Measurements from ENCODE around the gene SLC28A1. TPM values are rescaled to one million over a fixed set of nuclear protein-coding genes. Genes with fewer than 3 reads are reported as not detected.

The SLC28A1 gene
- polyA plus RNA-seq, 1 of the 3 experiments (the other 2 are of a cell fraction): not detected

- DNase-seq: no peak
- H3K4me2 ChIP-seq: no peak overlapping the region
- H3K27me3 ChIP-seq (ENCODE audit: insufficient read depth): no peaks in the 10 kb centered on the region
- CTCF ChIA-PET: no interaction called here
- no peaks in the 10 kb centered on the region for H3K36me3 ChIP-seq (replicated peaks in 1 of 2; ENCODE audit: control insufficient read depth in 1 of 2, insufficient read depth in 2 of 2, low read length in 1 of 2)
- no peaks in the 10 kb centered on the region for H3K9me2 ChIP-seq
- no peaks in the 10 kb centered on the region for H4K20me1 ChIP-seq (ENCODE audit: insufficient read depth)
- H3K4me1 ChIP-seq (ENCODE audit: control insufficient read depth in 1 of 2, insufficient read depth in 2 of 2, low read depth in 1 of 2, low read length in 1 of 2): peaks cover 0 to 6% of the 10 kb centered on the region in 2 experiments; a peak in 1 of 4 replicates
- no peak overlapping the region; a peak in 1 of 4 replicates for H3K27ac ChIP-seq (ENCODE audit: low read depth in 2 of 2, low read length in 1 of 2)
- H3K9ac ChIP-seq: no peak overlapping the region
- POLR2A ChIA-PET: no interaction called here
- 69% methylated on average over 4 of the region's 4 CpGs for WGBS (ENCODE audit: low lambda C conversion rate)
- H3K79me2 ChIP-seq (ENCODE audit: insufficient read depth): no peaks in the 10 kb centered on the region
- no peak overlapping the region for H2AFZ ChIP-seq (ENCODE audit: low read depth)
- TF ChIP-seq PBX3 (IDR thresholded peaks at IDR 0.05) (no peak), TAF1 (IDR thresholded peaks at IDR 0.05; ENCODE audit: borderline replicate concordance, low read depth, low read length) (no peak), USF2 (IDR thresholded peaks at IDR 0.05; ENCODE audit: borderline replicate concordance, low read depth, low read length) (no peak), MEF2A (IDR thresholded peaks at IDR 0.05; ENCODE audit: borderline replicate concordance, low read depth) (no peak), CHD2 (IDR thresholded peaks at IDR 0.05; ENCODE audit: low read length, partially characterized antibody) (no peak), GATA2 (CRISPR knock-in tag; IDR thresholded peaks at IDR 0.05) (no peak), NRF1 (IDR thresholded peaks at IDR 0.05; ENCODE audit: low read depth, low read length) (no peak), GABPA (IDR thresholded peaks at IDR 0.05; ENCODE audit: low read depth) (no peak), TCF12 (IDR thresholded peaks at IDR 0.05) (no peak), IRF3 (IDR thresholded peaks at IDR 0.05; ENCODE audit: low read depth, low read length) (no peak), YY1 (IDR thresholded peaks at IDR 0.05; ENCODE audit: low read depth) (no peak)
- no peak overlapping the region for H3K4me3 ChIP-seq (ENCODE audit: low read depth in 2 of 2, low read length in 1 of 2)
- no peaks in the 10 kb centered on the region for H3F3A ChIP-seq (replicated peaks; ENCODE audit: insufficient read depth)
- no peaks in the 10 kb centered on the region for H3K9me3 ChIP-seq
Observed at GRCh38 chr15:84887938-84888337, 3.5 kb downstream of the SLC28A1 start.

GRCh38 chr15:84888639-84889038 is 4.2 kb downstream of the SLC28A1 start:
- no peaks in the 10 kb centered on the region for H3K79me2 ChIP-seq (ENCODE audit: insufficient read depth)
- no peaks in the 10 kb centered on the region for H4K20me1 ChIP-seq (ENCODE audit: insufficient read depth)
- 84% methylated on average over 17 of the region's 17 CpGs for WGBS (ENCODE audit: low lambda C conversion rate)
- no peaks in the 10 kb centered on the region for H3K9me2 ChIP-seq
- no peak for DNase-seq
- no peak overlapping the region for H3K4me3 ChIP-seq (ENCODE audit: low read depth in 2 of 2, low read length in 1 of 2)
- peaks cover 0 to 6% of the 10 kb centered on the region in 2 experiments; a peak in 1 of 4 replicates for H3K4me1 ChIP-seq (ENCODE audit: control insufficient read depth in 1 of 2, insufficient read depth in 2 of 2, low read depth in 1 of 2, low read length in 1 of 2)
- POLR2A ChIA-PET: no interaction called here
- H3K9ac ChIP-seq: no peak overlapping the region
- H3K36me3 ChIP-seq (replicated peaks in 1 of 2; ENCODE audit: control insufficient read depth in 1 of 2, insufficient read depth in 2 of 2, low read length in 1 of 2): no peaks in the 10 kb centered on the region
- no peak overlapping the region for H2AFZ ChIP-seq (ENCODE audit: low read depth)
- CTCF ChIA-PET: interaction anchor here (0.9 to 2.1 kb wide), 4 partner anchors 10 to 230 kb away, joined by 3 to 4 read pairs (median 4); no protein-coding TSS in a partner anchor
- H3K27me3 ChIP-seq (ENCODE audit: insufficient read depth): no peaks in the 10 kb centered on the region
- H3K4me2 ChIP-seq: no peak overlapping the region
- H3F3A ChIP-seq (replicated peaks; ENCODE audit: insufficient read depth): no peaks in the 10 kb centered on the region
- no peaks in the 10 kb centered on the region for H3K9me3 ChIP-seq
- H3K27ac ChIP-seq (ENCODE audit: low read depth in 2 of 2, low read length in 1 of 2): no peak overlapping the region
- TF ChIP-seq SMC3 (IDR thresholded peaks at IDR 0.05; ENCODE audit: low read depth, low read length): no peak
- TF ChIP-seq USF2 (IDR thresholded peaks at IDR 0.05; ENCODE audit: borderline replicate concordance, low read depth, low read length): no peak
- no peak for TF ChIP-seq CHD2 (IDR thresholded peaks at IDR 0.05; ENCODE audit: low read length, partially characterized antibody)
- TF ChIP-seq TCF12 (IDR thresholded peaks at IDR 0.05): no peak
- TF ChIP-seq FOXJ3 (CRISPR knock-in tag; IDR thresholded peaks at IDR 0.05): no peak
- TF ChIP-seq FOSL2 (IDR thresholded peaks at IDR 0.05; ENCODE audit: borderline replicate concordance, low read depth): no peak
- no peak for TF ChIP-seq USF1 (IDR thresholded peaks at IDR 0.05; ENCODE audit: borderline replicate concordance, low read depth)
- no peak for TF ChIP-seq RXRA (IDR thresholded peaks at IDR 0.05; ENCODE audit: borderline replicate concordance, low read depth)
- TF ChIP-seq YY1 (IDR thresholded peaks at IDR 0.05; ENCODE audit: low read depth): no peak
- no peak for TF ChIP-seq NRF1 (IDR thresholded peaks at IDR 0.05; ENCODE audit: low read depth, low read length)
- no peak for TF ChIP-seq PBX3 (IDR thresholded peaks at IDR 0.05)
- TF ChIP-seq ELF1 (IDR thresholded peaks at IDR 0.05): no peak

Measured in SK-N-SH (cell line).